Prostate gland (tissue), 2 donors: ENCODE measurements around the gene FOXP4. TPM values are rescaled to one million over a fixed set of nuclear protein-coding genes. Genes with fewer than 3 reads are reported as not detected.

Experiments
- DNase-seq: peaks from one replicate; pipeline ENCODE4 v3.0.0-alpha.2; 2019; ENCODE audit warnings: low spot score
- H3K27ac ChIP-seq, 2 donors: fragments of 200-600 bp; sonication (generic); 2 replicates each; pipeline ENCODE4 v1.5.1; 2017 to 2019
- H3K27me3 ChIP-seq: fragments of 200-600 bp; sonication (generic); replicated peaks from 2 replicates; pipeline ENCODE4 v1.5.1; 2019; ENCODE audit not compliant: insufficient read depth
- H3K36me3 ChIP-seq, 2 donors: fragments of 200-600 bp; sonication (generic); 1 replicate in 1 of 2; 2 replicates in 1 of 2; pipeline versions ENCODE4 v1.5.1 to v1.8.1; 2017 to 2019
- H3K4me1 ChIP-seq: fragments of 200-600 bp; sonication (generic); replicated peaks from 2 replicates; pipeline ENCODE4 v1.5.1; 2019
- H3K4me3 ChIP-seq, 2 donors: fragments of 200-600 bp; sonication (generic); 2 replicates each; pipeline ENCODE4 v1.5.1; 2017 to 2019
- H3K9me3 ChIP-seq: fragments of 200-600 bp; sonication (generic); 2 replicates; pipeline ENCODE4 v1.5.1; 2017
- POLR2A ChIP-seq: fragments of 450-650 bp; IDR thresholded peaks from one replicate; pipeline ENCODE4 v1.6.1; 2016; ENCODE audit warnings: antibody characterized with exemption, mild to moderate bottlenecking
- POLR2AphosphoS5 ChIP-seq: sonication (generic); formaldehyde crosslinking; IDR thresholded peaks from one replicate; pipeline ENCODE4 v1.6.1; 2017; ENCODE audit warnings: antibody characterized with exemption
- WGBS: methylation state at CpG from one replicate; pipeline ENCODE4 v1.1.5; 2018; 5-methylcytosine and 5-hydroxymethylcytosine counted together
- intact Hi-C: fragments of 100-400 bp; cut with DNase I; formaldehyde crosslinking; loops from one replicate; pipeline ENCODE4 v1.14.2; 2022
- total RNA-seq, 2 donors: library from RNA; depleted of rRNA; stranded (reverse); fragments of >200 nt; gene quantifications; one replicate each; pipeline ENCODE4 v1.1.0, GENCODE V29; 2016
- TF ChIP-seq, protein P1 (sequence below), 4 experiments: fragments of 200-600 bp in 2 of 4; fragments of 450-650 bp in 2 of 4; sonication (generic) in 2 of 4; IDR thresholded peaks; 1 replicate in 3 of 4; 2 replicates in 1 of 4; pipeline ENCODE4 v1.5.1; 2016 to 2019; ENCODE audit warnings: antibody characterized with exemption in 4 of 4, mild to moderate bottlenecking in 2 of 4, moderate library complexity in 2 of 4

FOXP4 gene
- total RNA-seq, 2 donors from 2014 or later = 24.8 to 53.5 TPM

DNA sequence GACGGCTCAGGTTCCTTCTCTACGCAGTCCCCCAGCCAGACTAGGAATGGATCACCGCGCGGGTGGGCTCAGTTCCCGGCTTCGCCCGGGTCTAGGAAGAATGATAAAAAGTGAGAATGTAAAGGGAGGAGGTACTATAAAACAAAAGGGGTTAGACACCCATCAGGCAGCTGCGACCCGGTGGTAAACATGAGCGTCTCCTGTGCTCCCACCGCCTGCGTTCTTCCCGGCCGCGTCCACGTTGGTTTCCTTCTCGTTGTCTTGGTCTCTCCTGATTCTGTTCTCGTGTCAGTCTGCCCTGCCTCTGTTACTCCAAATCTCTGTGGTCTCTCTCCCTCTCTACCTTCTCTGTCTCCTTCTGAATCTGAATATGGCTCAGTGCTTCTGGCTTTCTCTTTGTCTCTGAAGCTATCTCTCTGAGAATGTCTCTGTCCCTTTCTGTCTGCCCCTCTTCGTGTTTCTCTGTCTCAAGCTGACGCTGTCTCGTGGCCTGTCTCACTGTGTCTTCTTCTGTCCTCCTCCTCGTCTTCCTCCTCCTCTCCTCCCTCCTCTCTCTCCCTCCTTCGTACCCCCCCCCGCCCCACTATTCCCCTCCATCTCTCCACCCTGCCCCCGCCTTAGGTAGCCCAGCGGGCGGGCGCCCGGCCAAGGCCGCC is 41.6 kb upstream of the FOXP4 start:
- DNase-seq = no peak
- 12% methylated on average over 31 of the region's 31 CpGs for WGBS
- Histone ChIP-seq H3K27me3 (no peaks in the 10 kb centered on the region), H3K9me3 (no peaks in the 10 kb centered on the region), H3K27ac (peak overlapping the region; percentile 47 to 70), H3K4me1 (peaks cover 2% of the 10 kb centered on the region), H3K36me3 (no peaks in the 10 kb centered on the region), H3K4me3 (peak overlapping the region; percentile 28 to 31)
- intact Hi-C loops = no loop called here
- TF ChIP-seq, protein P1, sequence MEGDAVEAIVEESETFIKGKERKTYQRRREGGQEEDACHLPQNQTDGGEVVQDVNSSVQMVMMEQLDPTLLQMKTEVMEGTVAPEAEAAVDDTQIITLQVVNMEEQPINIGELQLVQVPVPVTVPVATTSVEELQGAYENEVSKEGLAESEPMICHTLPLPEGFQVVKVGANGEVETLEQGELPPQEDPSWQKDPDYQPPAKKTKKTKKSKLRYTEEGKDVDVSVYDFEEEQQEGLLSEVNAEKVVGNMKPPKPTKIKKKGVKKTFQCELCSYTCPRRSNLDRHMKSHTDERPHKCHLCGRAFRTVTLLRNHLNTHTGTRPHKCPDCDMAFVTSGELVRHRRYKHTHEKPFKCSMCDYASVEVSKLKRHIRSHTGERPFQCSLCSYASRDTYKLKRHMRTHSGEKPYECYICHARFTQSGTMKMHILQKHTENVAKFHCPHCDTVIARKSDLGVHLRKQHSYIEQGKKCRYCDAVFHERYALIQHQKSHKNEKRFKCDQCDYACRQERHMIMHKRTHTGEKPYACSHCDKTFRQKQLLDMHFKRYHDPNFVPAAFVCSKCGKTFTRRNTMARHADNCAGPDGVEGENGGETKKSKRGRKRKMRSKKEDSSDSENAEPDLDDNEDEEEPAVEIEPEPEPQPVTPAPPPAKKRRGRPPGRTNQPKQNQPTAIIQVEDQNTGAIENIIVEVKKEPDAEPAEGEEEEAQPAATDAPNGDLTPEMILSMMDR (IDR thresholded peaks at IDR 0.05) = no peak
- no peak for TF ChIP-seq POLR2A
- TF ChIP-seq POLR2AphosphoS5 = no peak

DNA sequence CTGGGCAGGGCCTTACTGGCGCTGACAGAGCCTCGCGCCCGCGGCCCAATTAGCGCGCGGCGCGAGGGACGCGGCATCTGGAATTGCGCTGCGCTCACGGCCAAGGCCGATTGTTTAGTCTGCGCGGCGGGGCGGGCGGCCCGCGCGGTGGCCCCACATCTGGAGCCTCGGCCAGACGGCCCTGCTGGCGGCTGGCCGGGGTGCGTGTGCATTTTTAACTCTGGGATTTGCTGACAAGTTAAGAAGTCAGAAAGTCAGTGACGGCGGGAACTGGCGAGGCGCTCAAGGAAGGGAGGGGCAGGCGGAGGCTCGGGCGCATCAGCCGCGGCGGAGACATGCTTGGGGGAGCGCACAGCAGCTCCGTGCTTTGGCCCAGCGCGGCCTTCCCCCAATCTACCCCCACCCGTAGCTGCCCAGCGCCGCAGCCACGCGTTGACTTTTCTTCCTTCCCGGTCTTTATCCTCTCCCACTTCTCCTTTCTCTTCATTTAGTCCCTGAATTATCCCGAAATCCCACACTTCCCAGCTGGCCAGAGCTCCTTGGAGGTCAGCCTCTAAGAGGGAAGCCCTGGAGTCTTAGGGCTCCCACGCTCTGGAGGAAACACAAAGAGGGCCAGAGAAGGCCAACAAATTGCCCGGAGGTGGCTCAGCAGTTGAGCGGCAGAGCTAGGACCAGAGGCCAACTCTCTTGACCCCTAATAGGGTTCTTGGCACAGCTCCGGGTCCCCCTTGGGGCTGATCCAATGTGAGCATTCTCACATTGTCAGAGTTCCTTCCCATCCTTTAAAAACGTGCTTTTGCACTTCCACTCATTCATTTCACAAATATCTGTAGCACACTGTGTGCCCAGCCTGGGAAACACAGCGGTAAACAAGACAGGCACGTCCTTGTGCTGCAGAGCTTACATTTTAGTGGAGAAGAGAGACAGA is 40.8 kb upstream of the FOXP4 start:
- peak; percentile 41 for DNase-seq
- Histone ChIP-seq H3K4me3 (peak overlapping the region; percentile 14), H3K9me3 (no peaks in the 10 kb centered on the region), H3K27me3 (no peaks in the 10 kb centered on the region), H3K27ac (peak overlapping the region; percentile 64 to 70), H3K4me1 (peaks cover 2% of the 10 kb centered on the region), H3K36me3 (no peaks in the 10 kb centered on the region)
- 10% methylated on average over 37 of the region's 57 CpGs for WGBS
- intact Hi-C loops = no loop called here
- no peak for TF ChIP-seq POLR2A
- TF ChIP-seq, protein P1 (IDR thresholded peaks at IDR 0.05) = no peak
- TF ChIP-seq POLR2AphosphoS5 = no peak

DNA sequence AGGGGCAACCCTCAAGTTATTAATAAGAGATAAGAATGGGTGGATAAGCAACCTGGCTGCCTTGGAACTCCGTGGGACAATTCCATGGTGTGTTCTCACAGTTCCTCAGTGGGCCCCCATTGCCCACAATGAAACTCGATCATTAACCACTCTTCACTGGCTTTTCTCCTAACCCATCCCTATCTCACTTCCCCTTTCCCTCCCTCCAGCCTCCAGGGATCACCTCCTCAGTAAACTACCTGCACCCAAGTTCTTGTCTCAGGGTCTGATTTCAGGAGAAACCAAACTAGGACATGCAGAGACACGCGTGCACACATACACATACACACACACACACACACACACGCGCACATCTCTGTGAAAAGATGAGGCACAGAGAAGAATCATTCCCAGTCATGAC is 37.7 kb upstream of the FOXP4 start:
- intact Hi-C loops = no loop called here
- DNase-seq = no peak
- WGBS = 90% methylated on average over 6 of the region's 6 CpGs

DNA sequence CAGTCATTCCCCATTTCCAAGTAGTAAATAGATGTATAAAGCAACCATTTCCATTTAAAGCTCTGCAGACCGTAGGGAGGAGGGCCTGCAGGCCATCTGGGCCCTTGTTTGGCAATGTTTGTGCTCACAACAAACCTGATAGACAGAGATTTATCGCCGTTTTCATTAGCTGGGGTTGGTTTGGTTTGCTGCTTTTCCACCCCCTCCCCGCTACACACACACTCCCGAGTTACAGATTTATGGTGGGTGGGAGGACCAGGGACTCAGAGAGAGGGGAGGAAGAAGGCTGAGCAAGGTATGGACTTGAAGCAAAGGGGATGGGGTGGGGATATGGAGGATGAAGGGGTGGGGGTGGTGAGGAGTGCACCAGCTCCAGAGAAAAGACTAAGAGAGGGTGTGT is 36.6 kb upstream of the FOXP4 start:
- TF ChIP-seq POLR2A (no peak), POLR2AphosphoS5 (no peak)
- TF ChIP-seq, protein P1 (IDR thresholded peaks at IDR 0.05) = no peak
- Histone ChIP-seq H3K4me1 (no peaks in the 10 kb centered on the region), H3K36me3 (no peaks in the 10 kb centered on the region), H3K4me3 (no peak overlapping the region), H3K9me3 (no peaks in the 10 kb centered on the region), H3K27me3 (no peaks in the 10 kb centered on the region), H3K27ac (no peak overlapping the region)
- intact Hi-C loops = no loop called here
- 46% methylated on average over 5 of the region's 5 CpGs for WGBS
- DNase-seq = no peak

More for the DNA sequence above, 37.7 kb upstream of the FOXP4 start:
- peaks cover 2% of the 10 kb centered on the region for H3K4me1 ChIP-seq
- H3K4me3 ChIP-seq = no peak overlapping the region
- H3K27me3 ChIP-seq = no peaks in the 10 kb centered on the region
- TF ChIP-seq POLR2A = no peak
- TF ChIP-seq POLR2AphosphoS5 = no peak
- TF ChIP-seq, protein P1 (IDR thresholded peaks at IDR 0.05) = no peak
- no peaks in the 10 kb centered on the region for H3K9me3 ChIP-seq
- no peak overlapping the region for H3K27ac ChIP-seq
- no peaks in the 10 kb centered on the region for H3K36me3 ChIP-seq
